GM19240 (cell line): Measurements from ENCODE around the gene ABCC11.
"Not testable (repeated sequence)": the region's sequence is repeated elsewhere in the genome, so short reads cannot be mapped to it uniquely, and the experiment has no call there.

Experiments used
- DNase-seq: peaks from one replicate; pipeline ENCODE4 v3.0.0; 2011; ENCODE audit warnings: low spot score; ENCODE audit not compliant: insufficient read length

ABCC11 gene

GRCh38 chr16:48203974-48204824 is 43.1 kb downstream of the ABCC11 start:
- no peak for DNase-seq

GRCh38 chr16:48201515-48202201 is 45.7 kb downstream of the ABCC11 start:
- no peak for DNase-seq

GRCh38 chr16:48197294-48197693 is 50.0 kb downstream of the ABCC11 start:
- no peak for DNase-seq

GRCh38 chr16:48194828-48195556 is 52.3 kb downstream of the ABCC11 start:
- no peak for DNase-seq

- DNase-seq, result no peak
Measured at GRCh38 chr16:48193846-48194245, 53.5 kb downstream of the ABCC11 start.

- peak; percentile 55 for DNase-seq
Measured at GRCh38 chr16:48188449-48189102, 58.8 kb downstream of the ABCC11 start.

GRCh38 chr16:48187779-48188178 is 59.6 kb downstream of the ABCC11 start:
- no peak for DNase-seq

- no peak for DNase-seq
Measured at GRCh38 chr16:48184681-48185080, 62.7 kb downstream of the ABCC11 start.

- no peak for DNase-seq
Measured at GRCh38 chr16:48182979-48183537, 64.3 kb downstream of the ABCC11 start.

- DNase-seq, result not testable (repeated sequence)
Measured at GRCh38 chr16:48181746-48182520, 65.4 kb downstream of the ABCC11 start.

GRCh38 chr16:48180868-48181480 is 66.4 kb downstream of the ABCC11 start:
- DNase-seq, result no peak

GRCh38 chr16:48176635-48177408 is 70.5 kb downstream of the ABCC11 start:
- DNase-seq, result no peak

GRCh38 chr16:48173889-48174288 is 73.5 kb downstream of the ABCC11 start:
- DNase-seq, result no peak

- DNase-seq, result no peak
Measured at GRCh38 chr16:48172682-48173081, 74.7 kb downstream of the ABCC11 start.

- no peak for DNase-seq
Measured at GRCh38 chr16:48169896-48170295, 77.4 kb downstream of the ABCC11 start.

GRCh38 chr16:48168075-48168474 is 79.3 kb downstream of the ABCC11 start:
- no peak for DNase-seq

GRCh38 chr16:48166617-48167016 is 80.7 kb downstream of the ABCC11 start:
- DNase-seq, result not testable (repeated sequence)

GRCh38 chr16:48165961-48166578 is 81.3 kb downstream of the ABCC11 start:
- DNase-seq, result no peak
